COR-L47 (cell line): ENCODE measurements around the gene AUTS2.

Experiments used
- DNase-seq: peaks from one replicate; lab custom pipeline; 2025; lab: John Stamatoyannopoulos, UW

Gene AUTS2

DNA sequence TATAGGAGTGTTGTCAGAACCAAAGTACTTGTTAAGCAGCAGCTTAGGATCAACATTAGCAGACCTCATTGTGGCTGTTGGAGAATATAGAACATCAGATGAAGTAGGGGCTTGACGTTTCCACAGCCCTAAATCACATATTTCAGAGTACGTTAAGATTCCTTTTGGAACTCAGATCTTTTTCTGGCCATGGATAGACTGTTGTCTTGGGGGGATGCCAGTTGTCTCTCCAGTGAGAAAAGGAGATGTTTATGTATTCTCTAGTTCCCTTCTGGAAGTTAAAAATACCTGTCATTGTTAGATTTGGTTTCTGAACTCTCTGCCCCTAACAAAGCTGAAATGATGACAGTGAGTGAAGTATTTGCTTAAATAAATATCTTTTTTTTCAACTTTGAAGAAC lies 191.3 kb downstream of the AUTS2 start:
- no peak for DNase-seq

DNA sequence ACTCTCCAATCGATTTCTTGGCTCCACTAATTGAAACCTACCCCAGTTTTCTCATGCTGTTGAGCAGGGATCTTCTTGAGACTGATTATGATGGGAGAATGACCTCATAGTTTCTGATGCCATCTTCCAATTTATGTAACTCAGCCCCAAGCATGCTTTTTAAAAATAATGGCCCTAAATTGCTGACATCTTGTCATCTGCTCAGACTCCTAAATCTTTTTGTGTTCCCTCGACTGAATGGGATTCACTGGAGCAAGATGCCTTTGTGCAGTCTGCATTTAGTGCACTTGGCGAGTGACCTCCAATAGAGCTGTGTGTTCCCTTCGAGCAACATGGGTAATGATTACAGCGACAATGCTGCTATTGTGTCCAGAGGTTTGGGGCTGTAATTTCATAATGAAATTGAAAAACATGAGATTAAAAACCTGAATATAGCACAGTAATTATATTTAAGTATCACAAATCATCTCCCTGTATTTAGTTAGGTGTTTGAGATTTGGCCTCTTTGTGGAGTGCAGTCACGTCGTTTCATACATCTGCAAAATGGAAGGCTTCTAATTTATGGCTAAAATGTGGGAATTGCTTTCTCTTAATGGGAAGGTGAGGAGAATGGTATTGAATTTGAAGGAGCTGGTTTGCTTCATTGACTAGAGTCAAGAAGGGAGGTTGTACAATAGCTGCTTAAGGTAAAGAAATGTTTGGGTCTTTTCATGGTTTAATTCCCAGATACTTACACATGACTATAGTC lies 192.9 kb downstream of the AUTS2 start:
- peak; percentile 92 for DNase-seq

DNA sequence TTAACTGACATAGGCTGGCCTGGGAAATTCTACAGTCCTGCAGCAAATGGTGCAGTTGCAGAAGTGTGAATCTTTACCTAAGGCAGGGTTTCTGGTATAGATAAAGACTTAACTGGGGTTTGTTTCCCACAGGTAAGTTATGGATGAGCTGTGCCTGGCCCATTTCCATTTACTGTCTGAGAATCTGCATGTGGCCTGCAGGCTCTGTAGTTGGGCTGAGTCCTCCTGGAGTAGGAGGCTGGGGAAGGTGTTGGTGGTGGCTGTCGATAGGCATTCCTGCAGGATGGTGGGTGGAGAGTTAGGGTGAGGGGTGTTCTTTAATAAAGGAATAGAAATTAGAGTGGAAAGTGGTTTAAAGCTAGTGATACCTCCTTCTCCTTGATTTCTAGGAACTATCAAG lies 193.5 kb downstream of the AUTS2 start:
- no peak for DNase-seq

GRCh38 chr7:69795932-69796331 lies 197.7 kb downstream of the AUTS2 start:
- DNase-seq, result no peak

- no peak for DNase-seq
Observed at GRCh38 chr7:69796416-69796815, 198.1 kb downstream of the AUTS2 start.

DNA sequence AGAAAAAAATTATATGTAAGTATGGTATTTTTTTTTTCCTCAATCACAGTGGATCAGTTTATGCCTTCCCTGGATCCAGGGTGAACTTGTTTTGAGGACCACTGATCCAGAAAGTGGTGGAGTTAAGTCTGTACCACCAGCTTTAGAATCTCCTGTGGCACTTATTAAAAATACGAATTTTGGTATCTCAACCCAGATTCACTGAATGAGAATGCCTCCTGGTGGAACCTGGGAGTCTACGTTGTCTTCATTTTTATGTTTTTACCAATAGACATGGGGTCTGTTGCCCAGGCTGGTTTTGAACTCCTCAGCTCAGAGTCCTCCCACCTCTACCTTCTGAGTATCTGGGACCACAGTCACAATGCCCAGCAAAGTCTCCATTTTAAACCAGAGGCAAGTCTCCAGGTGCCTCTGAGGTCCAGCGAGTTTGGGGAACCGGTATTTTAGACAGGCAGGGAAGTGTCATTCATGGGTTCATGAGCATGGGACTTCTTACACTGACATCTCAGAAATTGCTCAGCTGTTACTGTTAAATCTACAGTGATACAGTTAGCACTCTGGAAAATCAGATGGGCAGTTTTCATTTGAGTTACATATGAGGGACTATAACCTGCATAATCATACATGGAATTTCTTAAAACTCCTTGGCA lies 200.9 kb downstream of the AUTS2 start:
- DNase-seq, result no peak

DNA sequence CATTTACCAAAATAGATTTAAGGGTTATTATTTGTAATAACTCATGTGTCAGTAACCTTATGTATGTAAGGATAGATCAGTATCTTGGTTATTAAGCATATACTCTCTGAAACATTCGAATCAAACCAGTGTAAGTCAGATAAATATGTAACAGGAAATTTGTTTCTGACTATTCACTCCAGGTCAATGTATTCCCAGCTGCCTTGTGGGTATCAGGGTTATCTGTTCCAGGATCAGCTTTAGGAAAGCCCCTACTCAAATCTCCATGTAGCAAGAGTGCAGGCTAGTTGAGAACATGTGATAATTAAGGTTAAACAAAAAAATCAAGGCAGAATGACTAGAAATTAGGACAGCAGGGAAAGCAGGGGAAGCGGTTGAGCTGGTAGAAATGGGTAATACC lies 201.7 kb downstream of the AUTS2 start:
- no peak for DNase-seq

GRCh38 chr7:69800495-69800894 lies 202.2 kb downstream of the AUTS2 start:
- no peak for DNase-seq

DNA sequence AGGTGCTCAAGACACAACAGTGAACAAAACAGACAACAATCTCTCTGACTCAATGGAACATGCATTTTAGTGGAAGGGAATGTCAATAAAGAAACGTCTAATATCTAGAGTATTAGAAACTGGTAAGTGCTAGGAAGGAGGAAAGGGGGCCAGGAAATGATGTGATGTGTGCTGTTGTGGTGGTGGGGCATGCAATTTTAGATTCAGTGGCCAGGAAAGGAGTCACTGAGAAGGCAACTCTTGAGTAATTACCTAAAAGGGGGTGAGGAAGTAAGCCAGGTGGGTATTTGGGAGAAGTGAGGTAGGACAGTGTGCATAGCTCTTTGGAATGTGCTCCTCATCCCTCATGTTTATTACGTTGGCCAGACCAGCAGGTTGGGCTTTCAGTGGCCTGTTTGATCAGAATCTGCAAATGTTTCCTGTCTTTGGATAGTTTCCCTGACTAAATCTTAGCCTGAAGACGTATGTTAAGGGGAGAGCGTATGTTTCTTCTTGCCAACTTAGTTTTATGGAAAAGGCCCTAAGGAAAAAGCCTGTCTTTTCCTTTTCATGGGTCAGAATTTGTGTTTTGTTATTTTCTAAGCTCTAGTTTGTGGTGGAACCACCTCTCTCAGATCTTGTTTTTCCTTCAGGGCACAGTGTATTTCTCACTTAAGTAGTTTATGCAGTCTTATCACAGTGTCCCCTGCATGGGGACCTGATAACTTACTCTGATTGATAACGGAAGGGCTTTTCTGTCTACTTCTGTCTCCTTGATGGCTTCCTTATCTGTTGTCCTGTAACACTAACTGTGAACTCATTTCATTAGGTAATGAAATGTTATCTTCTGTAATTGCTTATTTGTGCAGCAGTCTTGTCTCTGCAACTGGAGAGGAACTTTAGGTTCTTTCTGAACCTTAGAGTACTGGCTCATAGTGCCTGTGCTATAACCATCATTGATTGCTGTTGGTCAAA lies 203.7 kb downstream of the AUTS2 start:
- no peak for DNase-seq

- no peak for DNase-seq
Observed at GRCh38 chr7:69803699-69804516, 205.6 kb downstream of the AUTS2 start.

DNA sequence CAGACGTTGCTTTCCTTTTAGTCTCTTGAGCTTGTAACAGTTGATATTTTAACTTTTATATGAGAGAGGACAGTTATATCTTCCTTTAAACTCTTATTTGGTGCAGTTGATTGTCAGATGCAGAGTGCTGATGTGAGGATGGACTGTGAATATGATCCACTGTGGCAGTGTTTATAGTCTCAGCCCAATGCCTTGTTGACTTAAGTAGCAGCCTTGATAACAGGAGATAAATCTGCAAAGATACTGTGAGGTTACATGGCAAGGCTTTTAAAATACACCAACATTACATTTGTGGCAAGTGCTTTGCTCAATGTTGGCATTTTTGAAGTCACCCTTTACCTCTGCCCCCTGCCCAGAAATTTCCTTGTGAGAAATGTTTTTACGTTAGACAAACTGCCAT lies 206.7 kb downstream of the AUTS2 start:
- DNase-seq, result no peak

DNA sequence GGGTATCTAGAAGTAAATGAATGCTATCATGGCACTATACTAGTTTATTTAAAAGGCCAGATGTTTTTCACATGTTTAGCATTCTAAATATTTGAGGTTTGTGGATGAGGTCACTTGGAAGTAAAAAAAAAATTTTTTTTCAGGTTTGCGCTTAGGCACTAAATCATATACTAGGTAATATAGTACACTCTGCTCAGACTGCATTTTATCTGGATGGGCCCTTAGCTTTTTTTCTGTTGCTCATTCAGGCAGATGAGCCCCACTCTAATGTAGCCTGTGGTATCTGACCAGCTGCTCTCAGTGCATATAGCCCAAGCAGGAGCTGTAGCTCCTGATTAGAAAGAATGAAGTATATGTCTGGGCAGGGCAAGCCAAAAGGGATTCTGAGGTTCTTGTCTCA lies 210.1 kb downstream of the AUTS2 start:
- DNase-seq, result no peak

DNA sequence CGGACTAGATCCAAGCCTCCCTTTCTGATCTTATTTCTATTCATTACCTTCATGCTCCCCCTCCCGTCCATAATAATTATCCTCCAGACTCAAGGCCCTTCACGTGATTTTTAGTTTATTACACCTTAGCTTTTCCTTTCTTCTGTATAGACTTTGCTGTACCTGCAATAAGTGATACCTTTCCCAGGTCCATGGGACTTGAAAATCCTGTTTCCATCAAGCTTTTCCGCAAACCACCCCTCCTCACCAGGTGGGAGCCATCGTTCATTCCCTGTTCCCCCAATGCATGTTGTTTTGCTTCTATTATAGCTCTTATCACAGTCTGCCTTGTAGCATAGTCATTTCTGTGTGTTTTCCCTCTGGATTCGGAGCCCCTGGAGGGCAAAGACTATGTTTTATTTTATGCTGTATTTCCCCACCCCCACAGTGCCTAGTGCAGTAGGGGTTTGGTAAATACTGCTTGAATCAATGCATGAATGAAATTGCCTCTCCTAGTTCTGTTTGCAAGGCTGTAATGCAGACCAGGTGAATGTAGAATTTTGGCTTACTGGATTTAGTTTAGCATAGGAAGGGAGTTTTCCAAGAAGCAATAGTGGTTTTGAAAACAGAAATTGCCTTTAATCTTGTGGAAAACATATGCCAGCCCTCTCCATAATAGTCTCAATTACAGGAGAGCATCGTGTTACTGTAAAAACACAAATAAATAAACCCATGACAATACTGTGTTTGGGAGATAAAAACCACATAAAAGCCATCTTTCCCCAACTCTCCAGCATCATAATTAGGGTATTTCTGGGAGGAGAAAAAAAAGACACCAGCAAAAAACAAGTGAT lies 213.4 kb downstream of the AUTS2 start:
- no peak for DNase-seq

DNA sequence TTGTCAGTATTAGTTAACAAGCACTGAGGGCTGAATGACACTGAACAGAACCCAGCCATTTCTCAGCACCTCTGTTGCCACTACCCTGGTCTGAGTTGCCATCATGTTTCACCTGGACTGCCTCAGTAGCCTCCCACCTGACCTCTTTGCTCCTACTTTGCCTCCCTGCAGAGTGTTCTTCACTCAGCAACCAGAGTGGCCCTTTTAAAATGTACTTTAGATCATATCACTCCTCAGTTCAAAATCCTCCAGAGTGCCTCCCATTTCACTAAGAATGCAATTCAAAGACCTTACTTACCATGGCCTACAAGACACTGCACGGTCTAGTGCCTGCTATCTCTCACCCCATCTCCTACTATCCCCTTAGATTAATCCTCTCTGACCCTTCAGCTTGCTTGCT lies 214.5 kb downstream of the AUTS2 start:
- no peak for DNase-seq

DNA sequence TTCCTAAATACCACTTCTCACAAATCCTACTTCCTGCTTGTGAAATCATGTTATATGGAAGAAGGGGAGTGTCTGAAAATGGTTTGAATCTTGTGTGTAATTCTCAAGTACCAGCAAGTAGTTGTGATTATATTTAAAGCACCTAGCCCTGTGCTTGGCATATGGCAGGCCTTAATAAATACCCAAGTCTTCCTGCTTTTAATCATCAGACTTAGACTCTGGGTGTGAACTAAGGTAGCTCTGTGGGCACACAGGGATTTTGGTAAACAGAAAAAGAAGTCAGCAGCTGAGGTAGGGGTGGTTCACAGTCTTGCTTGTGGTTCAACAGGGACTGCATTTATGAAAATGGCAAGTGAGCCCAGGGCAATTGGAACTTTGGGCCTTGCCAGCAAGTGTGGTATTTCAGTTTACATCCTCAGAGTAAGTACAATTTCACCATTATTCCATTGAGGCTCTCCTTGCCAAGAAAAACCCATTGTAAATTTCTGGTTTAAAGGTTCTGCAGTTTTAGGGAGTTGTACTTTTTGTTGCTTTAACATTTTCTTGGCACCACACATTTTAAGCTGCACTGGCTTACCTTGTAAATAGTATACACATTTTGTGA lies 215.5 kb downstream of the AUTS2 start:
- no peak for DNase-seq

DNA sequence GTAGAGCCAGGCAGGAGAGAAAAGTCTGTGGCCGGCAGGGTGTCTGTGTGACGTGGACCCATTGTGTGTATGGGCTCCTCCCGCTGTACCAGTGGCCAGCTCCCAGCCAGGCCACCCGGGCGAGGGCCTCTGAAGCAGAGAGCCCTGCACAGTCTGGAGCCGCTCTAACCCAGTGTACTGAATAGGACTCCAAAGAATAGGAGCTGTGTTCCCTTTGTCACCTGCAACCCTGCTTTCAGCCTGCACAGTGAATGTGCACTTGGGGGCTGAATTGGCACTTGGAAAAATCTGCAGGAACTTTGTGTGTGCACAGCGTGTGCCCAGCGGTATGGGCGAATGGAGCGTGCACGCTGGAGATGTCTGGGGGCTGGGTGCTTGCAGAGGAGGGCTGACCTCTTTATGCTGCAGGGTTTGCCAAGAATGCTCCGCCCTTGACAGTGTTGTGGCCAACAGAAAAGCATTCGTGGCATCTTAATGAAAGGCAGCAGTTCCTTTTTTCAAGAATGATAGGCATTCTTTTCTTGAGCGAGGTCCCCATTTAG lies 216.2 kb downstream of the AUTS2 start:
- no peak for DNase-seq

GRCh38 chr7:69816501-69816900 lies 218.2 kb downstream of the AUTS2 start:
- DNase-seq, result no peak

DNA sequence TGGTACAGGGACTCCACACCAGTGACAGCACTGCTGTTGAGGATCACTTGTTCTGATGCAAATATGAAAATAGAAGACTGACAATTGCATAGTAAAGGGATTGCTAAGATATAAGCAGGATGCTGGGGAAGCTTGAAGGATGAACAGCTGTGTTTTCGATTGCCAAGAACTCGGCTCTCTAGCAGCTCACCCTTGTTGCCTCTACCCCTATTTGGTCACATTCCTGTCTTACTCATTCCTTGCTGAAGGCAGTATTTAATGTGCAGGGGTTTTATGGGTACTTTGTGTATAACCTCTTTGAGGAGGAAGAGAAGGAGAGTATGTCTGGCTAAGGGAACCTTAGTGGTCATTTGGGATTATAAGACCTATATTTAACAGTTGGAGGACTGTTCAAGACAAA lies 218.8 kb downstream of the AUTS2 start:
- no peak for DNase-seq

DNA sequence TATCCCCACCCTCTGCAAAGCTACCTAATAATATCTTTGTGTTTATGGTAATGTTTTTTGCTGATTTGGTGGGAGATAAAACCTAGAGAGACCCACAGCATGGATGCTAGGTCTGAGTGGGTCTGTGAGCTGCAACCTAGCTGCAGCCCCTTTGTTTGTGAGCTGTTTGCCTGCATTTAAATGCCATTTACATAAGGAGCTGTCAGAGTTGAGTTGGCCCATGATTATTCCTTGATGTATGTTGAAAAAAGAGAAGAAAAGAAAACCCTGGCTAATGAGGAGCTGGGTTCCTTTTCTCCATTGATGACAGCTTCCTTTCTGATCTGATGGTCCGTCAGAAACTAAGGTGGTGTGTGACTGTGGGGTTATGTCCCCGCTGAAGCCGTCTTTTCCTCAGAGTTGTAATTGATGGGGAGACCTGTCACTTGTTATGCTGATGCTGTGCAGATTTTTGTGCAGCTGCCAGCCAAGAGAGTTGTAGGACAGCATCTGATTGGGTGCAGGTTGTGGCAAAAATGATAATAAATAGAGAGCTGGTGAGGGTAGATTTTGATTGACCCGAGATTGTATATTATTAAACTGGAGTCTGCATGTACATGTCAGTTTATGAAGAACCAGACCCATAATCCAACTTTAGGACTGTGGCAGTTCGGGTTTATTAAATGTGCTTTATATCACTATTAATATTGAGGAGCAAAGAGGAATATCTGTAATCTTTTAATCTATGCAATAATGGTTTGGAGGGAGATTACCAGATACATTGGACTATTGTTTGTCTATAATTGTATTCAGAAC lies 219.8 kb downstream of the AUTS2 start:
- no peak for DNase-seq
